CD14-positive monocyte (primary cell): ENCODE measurements around the gene PRRT2. TPM values are rescaled to one million over a fixed set of nuclear protein-coding genes. Genes with fewer than 3 reads are reported as not detected.

Experiments
- DNase-seq, 3 donors: peaks; one replicate each; pipeline ENCODE4 v3.0.0-alpha.2; 2011 to 2022
- H2AFZ ChIP-seq: 2 replicates; pipeline ENCODE4 v1.6.0; 2012; ENCODE audit warnings: mild to moderate bottlenecking, low read depth, low read length, inconsistent platforms; ENCODE audit not compliant: insufficient read depth, poor library complexity, severe bottlenecking
- H3K27ac ChIP-seq, 2 donors: 1 replicate in 1 of 2; 2 replicates in 1 of 2; pipeline ENCODE4 v1.5.1; 2012 to 2013; ENCODE audit warnings: low read length in 2 of 2, control low read depth in 1 of 2, inconsistent platforms in 1 of 2, low read depth in 1 of 2, mild to moderate bottlenecking in 1 of 2
- H3K27me3 ChIP-seq, 2 donors: one replicate each; pipeline versions ENCODE4 v1.6.0 to v1.6.1; 2011 to 2013; ENCODE audit warnings: low read length in 2 of 2; ENCODE audit not compliant: control insufficient read depth in 2 of 2, insufficient read depth in 2 of 2
- H3K36me3 ChIP-seq, 2 donors: replicated peaks in 1 of 2; 1 replicate in 1 of 2; 2 replicates in 1 of 2; pipeline versions ENCODE4 v1.5.1 to v1.6.1; 2012 to 2013; ENCODE audit warnings: low read length in 2 of 2, control low read depth in 1 of 2, inconsistent platforms in 1 of 2, mild to moderate bottlenecking in 1 of 2; ENCODE audit not compliant: insufficient read depth in 2 of 2, control insufficient read depth in 1 of 2
- H3K4me1 ChIP-seq, 2 donors: 1 replicate in 1 of 2; 2 replicates in 1 of 2; pipeline versions ENCODE4 v1.5.1 to v1.6.1; 2012 to 2013; ENCODE audit warnings: low read length in 2 of 2, control low read depth in 1 of 2, inconsistent platforms in 1 of 2, mild to moderate bottlenecking in 1 of 2, moderate library complexity in 1 of 2; ENCODE audit not compliant: insufficient read depth in 2 of 2, control insufficient read depth in 1 of 2
- H3K4me2 ChIP-seq: replicated peaks from 2 replicates; pipeline ENCODE3; 2012; ENCODE audit warnings: low read length, moderate library complexity, mild to moderate bottlenecking; ENCODE audit not compliant: poor library complexity, severe bottlenecking; ENCODE audit errors: extremely low read depth
- H3K4me3 ChIP-seq, 3 experiments: fragments of 200-600 bp in 1 of 3; sonication (generic) in 1 of 3; replicated peaks in 1 of 3; 1 replicate in 2 of 3; 2 replicates in 1 of 3; pipeline ENCODE4 v1.5.1; 2011 to 2013; ENCODE audit warnings: low read length in 3 of 3, mild to moderate bottlenecking in 3 of 3, control low read depth in 2 of 3, low read depth in 2 of 3, inconsistent platforms in 1 of 3, moderate library complexity in 1 of 3
- H3K79me2 ChIP-seq: 2 replicates; pipeline ENCODE4 v1.6.0; 2012; ENCODE audit warnings: mild to moderate bottlenecking, control low read depth, inconsistent platforms, low read length, moderate library complexity; ENCODE audit not compliant: insufficient read depth
- H3K9ac ChIP-seq: 2 replicates; pipeline ENCODE4 v1.6.0; 2017; ENCODE audit warnings: low read length, mild to moderate bottlenecking; ENCODE audit not compliant: insufficient read depth, poor library complexity, severe bottlenecking
- H3K9me3 ChIP-seq, 2 donors: replicated peaks in 1 of 2; 1 replicate in 1 of 2; 2 replicates in 1 of 2; pipeline versions ENCODE4 v1.5.1 to v1.6.1; 2012 to 2013; ENCODE audit warnings: low read length in 2 of 2, control low read depth in 1 of 2; ENCODE audit not compliant: control insufficient read depth in 1 of 2, insufficient read depth in 1 of 2
- H4K20me1 ChIP-seq: 2 replicates; pipeline ENCODE4 v1.6.0; 2012; ENCODE audit warnings: mild to moderate bottlenecking, low read length, control low read depth, moderate library complexity; ENCODE audit not compliant: insufficient read depth
- H3K27ac Mint-ChIP-seq, 7 donors: one replicate each; pipeline ENCODE4 v1.8.0; 2020; ENCODE audit warnings: mild to moderate bottlenecking in 7 of 7, mixed read lengths in 7 of 7, moderate library complexity in 6 of 7, inconsistent platforms in 2 of 7
- H3K27me3 Mint-ChIP-seq, 3 donors: one replicate each; pipeline ENCODE4 v1.8.0; 2021 to 2022; ENCODE audit warnings: low read depth in 3 of 3, mild to moderate bottlenecking in 3 of 3, mixed read lengths in 3 of 3, moderate library complexity in 3 of 3, inconsistent platforms in 1 of 3
- H3K36me3 Mint-ChIP-seq, 2 donors: one replicate each; pipeline ENCODE4 v1.8.0; 2020; ENCODE audit warnings: mixed read lengths in 2 of 2, inconsistent platforms in 1 of 2, mild to moderate bottlenecking in 1 of 2
- H3K4me1 Mint-ChIP-seq: one replicate; pipeline ENCODE4 v1.8.0; 2020; ENCODE audit warnings: mild to moderate bottlenecking, mixed read lengths
- H3K4me3 Mint-ChIP-seq, 2 donors: one replicate each; pipeline ENCODE4 v1.8.0; 2020; ENCODE audit warnings: mild to moderate bottlenecking in 2 of 2, mixed read lengths in 2 of 2, moderate library complexity in 1 of 2
- H3K9me3 Mint-ChIP-seq, 7 donors: one replicate each; pipeline ENCODE4 v1.8.0; 2020 to 2022; ENCODE audit warnings: mixed read lengths in 7 of 7, mild to moderate bottlenecking in 6 of 7, moderate library complexity in 6 of 7, inconsistent platforms in 2 of 7
- CTCF ChIP-seq: fragments of 200-600 bp; IDR thresholded peaks from one replicate; pipeline ENCODE4 v1.8.0; 2022; ENCODE audit warnings: antibody characterized with exemption, mild to moderate bottlenecking
- WGBS: methylation state at CpG from one replicate; pipeline ENCODE4 v1.1.5; 2013; ENCODE audit warnings: missing lambda C conversion rate; ENCODE audit not compliant: insufficient coverage; 5-methylcytosine and 5-hydroxymethylcytosine counted together
- intact Hi-C, 2 donors: fragments of 100-400 bp; cut with micrococcal nuclease; formaldehyde crosslinking; loops; one replicate each; pipeline versions ENCODE4 v1.15.0 to v1.15.1; 2023
- polyA minus RNA-seq: library from RNA; depleted of rRNA, polyadenylated mRNA; stranded (reverse); fragments of >200 nt; gene quantifications from 2 replicates; pipeline ENCODE4 v1.2.3, GENCODE V29; 2012
- polyA plus RNA-seq, 3 donors: library from polyadenylated mRNA; depleted of rRNA in 1 of 3; unstranded in 2 of 3; stranded (reverse) in 1 of 3; fragments of 300-500 nt in 2 of 3; fragments of >200 nt in 1 of 3; fragmentation: Illumina TruSeq in 2 of 3; gene quantifications; 1 replicate in 2 of 3; 2 replicates in 1 of 3; pipeline ENCODE4 v1.2.3, GENCODE V29; 2012 to 2021
- total RNA-seq, 12 experiments: library from RNA in 1 of 12; stranded (reverse) in 1 of 12; fragments of 120-200 nt in 1 of 12; gene quantifications; one replicate each; pipeline ENCODE4 v1.2.4 and lab custom pipeline; 2013 to 2026; ENCODE audit warnings: mixed read lengths in 6 of 12, inconsistent platforms in 1 of 12

The PRRT2 gene
- 0.04 TPM for total RNA-seq (2013)
- under 1 TPM in 1 of 3 donors, not detected in 2; 0.04 TPM for polyA plus RNA-seq
- polyA minus RNA-seq: not detected in 2 replicates
- total RNA-seq (lab: John Stamatoyannopoulos, UW): 0 to 0.75 (median 0.07) reads per million in 11 experiments

GRCh38 chr16:29811896-29812665 lies at the start of gene PRRT2:
TSS of gene PRRT2 (plus strand) at chr16:29812193. CDS start at chr16:29813055, 862 bp downstream.
- peak within 1 kb of the TSS; percentile 35 to 73 (median 57) for H3K4me3 ChIP-seq
- H3K4me1 ChIP-seq: peaks cover 64 to 80% of the 10 kb centered on the region in 2 donors
- peaks cover 13 to 23% of the 10 kb centered on the region in 2 donors for H3K36me3 ChIP-seq
- H3K27ac ChIP-seq: peak within 1 kb of the TSS; percentile 29 to 59
- Mint-ChIP-seq H3K27ac (peak within 1 kb of the TSS; percentile 46 to 92 (median 85)), H3K4me1 (peaks cover 68% of the 10 kb centered on the region), H3K4me3 (peak within 1 kb of the TSS; percentile 83 to 95), H3K9me3 (peaks cover 0 to 8% (median 3%) of the 10 kb centered on the region in 7 donors), H3K27me3 (peaks cover 20 to 34% (median 31%) of the 10 kb centered on the region in 3 donors), H3K36me3 (peaks cover 21 to 31% of the 10 kb centered on the region in 2 donors)
- intact Hi-C loops: loop anchor here in 1 of 2 donors (10.0 kb wide), 1 partner anchor 183 kb away; the partner anchor contains the start of genes HIRIP3 and INO80E
- peaks cover 37% of the 10 kb centered on the region for H4K20me1 ChIP-seq
- H3K4me2 ChIP-seq: peak within 1 kb of the TSS; percentile 76
- H3K27me3 ChIP-seq: peaks cover 5 to 24% of the 10 kb centered on the region in 2 donors
- peak within 1 kb of the TSS; percentile 50 for H3K9ac ChIP-seq
- peak within 1 kb of the TSS; percentile 70 for H2AFZ ChIP-seq
- DNase-seq: no peak
- no peak for TF ChIP-seq CTCF
- H3K9me3 ChIP-seq: no peaks in the 10 kb centered on the region
- H3K79me2 ChIP-seq: peaks cover 36% of the 10 kb centered on the region
- WGBS: 4% methylated on average over 49 of the region's 69 CpGs

GRCh38 chr16:29763326-29763725 lies 48.7 kb upstream of the PRRT2 start:
- TF ChIP-seq CTCF: no peak
- Mint-ChIP-seq H3K27ac (no peak overlapping the region), H3K27me3 (peaks cover 0 to 9% (median 0%) of the 10 kb centered on the region in 3 donors), H3K9me3 (no peaks in the 10 kb centered on the region), H3K4me3 (no peak overlapping the region), H3K36me3 (no peaks in the 10 kb centered on the region), H3K4me1 (peaks cover 9% of the 10 kb centered on the region)
- no peaks in the 10 kb centered on the region for H4K20me1 ChIP-seq
- intact Hi-C loops: loop anchor here in 1 of 2 donors (10.0 kb wide), 1 partner anchor 49 kb away; no protein-coding TSS in a partner anchor
- WGBS: 92% methylated on average over 4 of the region's 6 CpGs
- DNase-seq: no peak
- no peak overlapping the region for H3K9ac ChIP-seq
- H2AFZ ChIP-seq: no peak overlapping the region
- no peak overlapping the region for H3K4me2 ChIP-seq
- H3K4me1 ChIP-seq: peaks cover 5% of the 10 kb centered on the region in 2 donors
- H3K27me3 ChIP-seq: no peaks in the 10 kb centered on the region
- no peaks in the 10 kb centered on the region for H3K9me3 ChIP-seq
- H3K36me3 ChIP-seq: no peaks in the 10 kb centered on the region
- H3K4me3 ChIP-seq: no peak overlapping the region
- H3K79me2 ChIP-seq: no peaks in the 10 kb centered on the region
- no peak overlapping the region for H3K27ac ChIP-seq
